Measurements from ENCODE around the gene ITGBL1.

Gene ITGBL1, protein sequence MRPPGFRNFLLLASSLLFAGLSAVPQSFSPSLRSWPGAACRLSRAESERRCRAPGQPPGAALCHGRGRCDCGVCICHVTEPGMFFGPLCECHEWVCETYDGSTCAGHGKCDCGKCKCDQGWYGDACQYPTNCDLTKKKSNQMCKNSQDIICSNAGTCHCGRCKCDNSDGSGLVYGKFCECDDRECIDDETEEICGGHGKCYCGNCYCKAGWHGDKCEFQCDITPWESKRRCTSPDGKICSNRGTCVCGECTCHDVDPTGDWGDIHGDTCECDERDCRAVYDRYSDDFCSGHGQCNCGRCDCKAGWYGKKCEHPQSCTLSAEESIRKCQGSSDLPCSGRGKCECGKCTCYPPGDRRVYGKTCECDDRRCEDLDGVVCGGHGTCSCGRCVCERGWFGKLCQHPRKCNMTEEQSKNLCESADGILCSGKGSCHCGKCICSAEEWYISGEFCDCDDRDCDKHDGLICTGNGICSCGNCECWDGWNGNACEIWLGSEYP

DNA sequence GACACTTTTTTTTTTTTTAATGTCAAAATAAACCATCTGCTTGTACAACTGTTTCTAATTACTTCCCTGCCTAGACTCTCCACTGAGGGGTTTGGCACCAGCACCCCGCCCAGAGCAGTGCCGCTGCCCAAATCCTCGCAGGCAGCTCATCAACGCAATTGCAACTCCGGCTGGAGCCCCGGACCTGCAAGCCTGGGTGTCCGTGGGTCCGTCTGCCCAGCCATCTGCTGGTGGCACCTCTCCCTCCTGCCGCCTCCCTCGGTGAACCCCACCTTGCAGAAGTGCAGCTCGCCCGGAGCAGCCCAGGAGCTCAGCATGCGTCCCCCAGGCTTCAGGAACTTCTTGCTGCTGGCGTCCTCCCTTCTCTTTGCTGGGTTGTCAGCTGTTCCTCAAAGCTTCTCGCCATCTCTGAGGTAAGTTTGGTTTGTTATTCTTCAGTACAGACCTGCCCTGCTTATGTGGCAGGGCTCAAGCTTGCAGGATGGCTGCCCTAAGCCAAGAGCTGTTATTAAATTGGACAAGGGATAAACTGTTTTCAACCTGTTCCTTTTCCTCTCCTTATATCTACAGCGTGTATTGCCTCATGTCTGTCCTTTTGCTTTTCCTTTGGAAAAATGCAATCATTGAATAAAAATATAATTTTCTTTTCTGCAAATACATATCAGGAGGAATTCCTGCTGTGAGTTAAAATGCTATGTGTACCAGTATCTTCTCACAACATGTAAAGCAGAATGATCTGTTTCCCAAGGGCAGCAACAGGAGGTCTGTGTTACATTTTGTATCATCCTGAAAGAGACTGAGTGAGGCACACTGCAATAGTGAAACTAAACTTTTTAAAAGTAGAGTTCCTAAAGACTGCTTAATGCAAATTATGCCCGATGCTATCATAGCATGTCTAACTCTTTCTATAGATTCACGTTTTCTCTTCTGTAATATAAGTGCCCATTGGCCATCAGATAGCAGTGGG lies at the start of gene ITGBL1:
Gene ITGBL1 (plus strand): TSS at position 157 of the 967 bp plus-strand sequence. CDS start 159 bp downstream, at position 316.
- DNase-seq: no peak

DNA sequence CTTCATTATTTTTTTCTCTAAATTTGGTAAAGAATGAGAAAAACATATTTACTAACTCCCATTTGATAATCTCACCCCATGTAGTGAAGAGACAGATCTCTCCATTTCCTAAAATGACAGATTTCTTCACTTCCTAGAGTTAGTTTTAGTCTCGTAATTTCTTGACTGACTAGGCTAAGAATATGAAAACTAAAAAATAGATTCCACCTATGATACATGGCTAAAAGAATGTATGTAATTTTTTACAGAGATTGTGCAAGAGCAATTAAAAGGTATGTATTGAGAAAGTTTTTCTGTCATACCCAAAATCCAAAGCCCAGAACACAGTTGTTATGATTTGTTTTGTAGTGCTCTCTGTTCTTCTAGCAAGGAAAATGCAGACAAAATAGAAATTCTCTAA lies 45.7 kb upstream of the ITGBL1 start:
- no peak for DNase-seq

DNA sequence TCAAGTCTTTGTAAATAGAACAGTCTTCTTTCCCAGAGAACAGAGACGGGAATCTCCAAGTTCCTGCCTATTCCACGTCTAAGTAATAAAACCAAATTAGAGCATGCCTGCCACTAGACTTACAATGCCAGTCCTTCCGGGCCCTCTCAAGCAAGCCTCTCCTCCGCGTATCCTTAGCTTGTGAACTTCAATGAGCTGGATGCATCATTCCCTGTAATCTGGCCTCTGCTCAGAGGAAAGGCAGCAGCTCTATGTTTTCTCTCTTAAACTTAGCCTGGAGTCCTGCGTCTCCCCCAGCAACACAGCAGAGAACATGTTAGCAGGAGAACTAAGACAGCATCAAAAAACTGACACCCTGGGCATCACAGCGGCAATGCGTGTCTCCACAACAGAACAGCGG lies 44.3 kb upstream of the ITGBL1 start:
- DNase-seq: no peak

DNA sequence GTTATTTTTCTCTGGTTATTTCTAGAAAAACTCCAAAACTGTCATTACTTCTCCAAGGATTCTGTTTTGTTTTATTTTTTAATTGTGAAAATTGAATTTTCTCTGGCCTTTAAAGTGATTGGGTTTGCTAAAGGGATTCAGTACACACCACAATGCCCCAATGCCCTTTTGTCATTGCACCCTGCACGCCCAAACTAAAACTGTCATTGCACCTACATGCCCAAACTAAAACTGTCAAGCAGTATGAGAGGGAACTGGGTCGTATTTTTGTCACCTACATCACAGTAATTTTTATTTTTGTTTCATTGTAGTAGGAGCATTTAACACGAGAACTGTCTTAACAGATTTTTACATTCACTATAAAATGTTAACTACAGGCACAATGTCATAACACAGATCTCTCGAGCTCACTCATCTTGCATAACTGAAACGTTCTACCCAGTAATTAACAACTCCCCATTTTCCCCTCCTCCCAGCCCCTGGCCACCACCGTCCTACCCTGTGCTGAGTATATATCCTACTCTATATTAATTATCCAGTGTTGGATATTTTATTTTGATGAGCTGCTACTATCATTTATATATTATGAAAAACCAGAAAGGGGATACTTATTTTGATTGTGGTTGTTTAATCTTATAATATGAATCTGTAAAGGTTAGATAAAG lies 43.4 kb upstream of the ITGBL1 start:
- no peak for DNase-seq

DNA sequence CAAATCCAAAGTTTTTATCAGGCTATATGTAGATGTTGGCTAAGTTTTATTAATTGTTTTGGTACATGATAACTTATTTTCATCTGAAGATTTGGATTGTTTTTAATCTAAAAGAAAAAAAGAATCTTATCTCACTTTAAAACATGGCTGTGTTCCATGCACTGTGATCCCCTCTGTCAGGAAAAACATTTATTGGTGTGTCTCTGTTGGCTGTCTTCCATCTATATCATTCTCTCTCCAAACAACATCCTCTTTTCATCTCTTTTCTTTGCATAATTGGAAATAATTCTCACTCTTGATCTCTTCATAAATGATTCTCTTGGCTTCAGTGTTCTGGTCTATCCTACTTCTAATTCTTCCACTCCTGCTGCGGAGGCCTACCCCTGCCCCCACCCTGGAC lies 40.4 kb upstream of the ITGBL1 start:
- no peak for DNase-seq

DNA sequence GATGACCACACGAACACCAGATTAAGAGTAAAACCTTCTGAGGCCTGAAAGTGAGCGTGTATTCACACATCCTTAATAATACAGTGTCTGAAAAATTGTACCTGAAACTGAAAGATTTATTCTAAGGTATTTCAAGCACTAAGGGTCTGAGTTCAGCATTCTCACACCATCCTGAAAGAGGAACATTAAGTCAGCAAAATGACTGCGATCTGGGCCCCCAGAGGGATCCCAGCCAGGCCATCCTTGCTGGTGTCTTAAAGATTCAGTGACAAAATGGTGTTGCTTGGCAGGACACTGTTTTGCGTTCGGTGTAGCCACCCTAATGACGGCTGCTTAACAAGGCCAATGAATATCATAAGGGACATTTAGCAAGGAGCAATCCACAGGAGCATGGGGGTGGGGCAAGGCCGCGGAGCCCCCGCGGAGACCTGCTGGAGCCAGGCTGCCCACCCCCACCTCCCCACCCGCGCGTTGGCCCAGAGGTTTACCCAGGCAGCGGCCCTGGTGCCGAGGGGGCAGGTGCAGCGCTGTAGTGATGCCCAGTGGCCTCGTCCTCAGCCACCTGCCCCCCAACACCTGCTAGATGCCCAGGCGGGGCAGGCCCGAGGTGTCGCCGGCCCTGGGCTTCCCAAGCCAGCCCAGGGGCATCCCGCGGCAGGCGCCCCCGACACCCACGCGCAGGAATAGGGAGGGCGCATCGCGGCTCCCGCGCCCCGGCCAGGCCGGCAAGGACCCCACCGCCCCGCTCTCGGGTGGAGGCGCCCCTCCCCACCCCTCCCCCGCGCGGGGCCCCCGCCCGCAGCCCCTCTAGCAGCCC lies 36.9 kb upstream of the ITGBL1 start:
- no peak for DNase-seq

DNA sequence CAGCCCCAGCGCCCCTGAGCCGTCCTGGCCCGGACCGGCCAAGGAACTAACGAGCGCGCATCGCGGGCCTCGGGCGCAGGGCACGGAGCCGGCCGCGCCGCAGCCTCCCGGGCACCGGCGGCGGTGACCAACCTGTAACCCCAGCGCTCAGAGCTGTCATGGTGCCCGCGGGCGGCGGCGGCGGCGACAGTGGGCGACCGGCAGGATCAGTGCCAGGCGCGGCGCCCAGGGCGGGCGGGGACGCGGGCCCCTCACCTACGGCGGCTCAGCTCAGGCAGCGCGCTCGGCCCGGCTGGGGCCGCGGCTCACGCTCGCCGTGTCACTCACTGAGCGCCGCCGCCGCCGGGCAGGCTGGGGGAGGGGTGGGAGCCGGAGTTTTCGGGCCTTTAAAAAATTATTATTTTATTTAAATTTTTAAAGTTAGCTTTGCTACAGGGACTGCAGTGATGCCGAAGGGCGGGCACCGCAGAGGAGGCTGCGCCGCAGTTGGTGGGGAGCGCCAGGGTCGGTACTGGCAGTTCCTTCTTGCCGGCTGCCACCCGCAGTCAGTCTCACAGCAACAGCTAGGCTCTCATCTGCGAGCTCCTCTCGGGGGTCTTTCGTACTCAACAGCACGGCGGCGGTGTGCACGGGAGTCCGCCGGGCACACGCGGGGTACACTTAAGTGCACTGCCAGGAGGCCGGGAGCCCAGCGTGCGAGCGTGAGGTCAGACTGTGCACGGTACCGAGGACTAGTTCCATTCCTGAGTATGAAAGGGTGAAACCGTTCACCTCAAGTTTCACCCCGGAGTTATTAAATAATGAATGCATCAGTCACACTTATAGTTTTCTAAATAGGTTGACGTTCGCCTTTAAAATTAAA lies 36.1 kb upstream of the ITGBL1 start, which contains the start of gene NALCN:
Gene NALCN (minus strand): TSS at position 328 of the 862 bp plus-strand sequence. CDS start 17,382 bp downstream, outside the sequence.
- no peak for DNase-seq

DNA sequence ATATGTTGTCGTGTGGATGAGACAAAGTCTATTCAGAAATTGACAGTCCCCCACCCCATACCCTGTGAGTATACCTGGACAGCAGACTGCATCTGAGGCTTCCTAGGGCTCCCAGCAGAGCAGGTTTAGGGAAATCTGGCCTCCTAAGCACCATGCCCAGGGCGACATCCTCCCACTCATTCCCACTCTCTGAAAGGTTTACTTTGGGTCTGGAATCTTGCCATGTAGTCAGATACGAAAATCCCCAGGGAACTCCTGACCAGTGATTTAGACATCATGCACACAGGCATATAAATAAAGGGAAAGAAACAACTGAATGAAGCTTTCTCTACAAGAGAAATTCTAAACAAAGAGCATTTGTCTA lies 35.5 kb upstream of the ITGBL1 start:
- DNase-seq: no peak

DNA sequence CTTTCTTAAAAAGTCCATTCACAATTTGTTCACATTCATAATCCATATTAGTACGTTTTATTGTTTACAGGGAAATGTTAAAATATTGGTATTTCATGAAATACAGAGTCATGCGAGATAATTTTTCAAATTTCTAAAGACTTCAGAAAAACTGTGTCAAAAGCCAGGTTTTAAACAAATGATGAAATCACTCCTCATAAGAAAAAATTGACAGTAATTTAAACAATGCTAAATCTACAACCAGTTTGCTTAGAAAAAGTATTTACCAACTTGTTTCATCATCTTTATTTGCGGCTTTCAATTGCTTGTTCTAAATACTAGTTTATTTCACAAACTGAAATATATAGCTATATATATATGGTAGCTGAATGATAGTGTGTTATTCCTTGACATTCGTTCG lies 35.0 kb upstream of the ITGBL1 start:
- no peak for DNase-seq

DNA sequence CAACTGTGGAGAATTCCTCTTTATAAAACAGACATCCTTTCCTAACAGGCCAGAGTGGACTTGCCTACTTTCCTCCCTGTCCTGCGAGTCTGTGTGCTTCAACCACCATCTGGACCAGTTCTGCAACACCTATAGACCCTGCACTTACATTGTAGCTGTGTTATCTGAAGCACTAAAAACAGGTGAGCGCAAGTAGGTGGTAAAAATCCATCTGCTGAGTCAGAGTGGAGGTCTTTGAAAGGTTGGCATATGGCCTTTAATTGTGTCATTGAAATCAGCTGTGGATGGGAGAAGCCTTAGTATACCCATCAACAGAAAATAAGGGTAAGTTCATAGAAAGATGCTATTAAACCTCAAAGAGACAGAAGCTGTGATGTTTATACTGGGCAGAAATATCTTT lies 28.6 kb upstream of the ITGBL1 start:
- no peak for DNase-seq

DNA sequence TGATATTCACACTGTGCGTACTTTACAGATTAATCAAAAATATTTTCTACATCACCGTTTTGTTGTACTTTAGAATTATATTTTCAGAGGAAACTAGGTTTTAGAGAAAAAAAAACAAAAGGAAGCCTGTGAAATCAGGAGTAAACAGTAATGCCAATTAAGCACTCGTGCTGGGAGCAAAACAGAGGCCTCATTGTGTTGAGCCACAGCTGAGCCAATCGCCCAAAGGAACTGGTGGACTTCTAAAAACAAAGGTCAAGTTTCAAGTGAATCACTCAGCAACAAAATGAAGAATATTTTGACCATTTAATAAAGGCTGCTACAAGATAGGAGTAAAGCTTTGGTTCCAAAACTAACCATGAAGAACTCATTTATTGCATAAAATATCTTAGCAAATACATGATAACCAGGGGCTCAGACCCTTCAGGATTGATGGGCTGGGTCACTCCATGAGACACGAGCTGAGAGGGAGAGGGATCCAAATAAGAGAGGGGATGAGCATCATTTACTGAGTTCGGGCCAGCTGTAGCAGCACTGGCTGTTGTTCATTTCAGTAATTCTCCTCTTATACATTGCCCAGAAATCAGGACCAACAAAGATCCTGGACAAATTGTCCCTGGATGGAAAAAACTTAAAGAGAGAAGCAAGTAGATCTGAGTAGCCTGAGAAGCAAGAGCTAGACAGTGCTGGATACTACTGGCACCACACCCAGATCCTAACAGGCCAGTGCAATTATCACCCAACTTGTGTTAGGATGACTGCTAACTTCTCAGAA lies 27.9 kb upstream of the ITGBL1 start:
- no peak for DNase-seq

DNA sequence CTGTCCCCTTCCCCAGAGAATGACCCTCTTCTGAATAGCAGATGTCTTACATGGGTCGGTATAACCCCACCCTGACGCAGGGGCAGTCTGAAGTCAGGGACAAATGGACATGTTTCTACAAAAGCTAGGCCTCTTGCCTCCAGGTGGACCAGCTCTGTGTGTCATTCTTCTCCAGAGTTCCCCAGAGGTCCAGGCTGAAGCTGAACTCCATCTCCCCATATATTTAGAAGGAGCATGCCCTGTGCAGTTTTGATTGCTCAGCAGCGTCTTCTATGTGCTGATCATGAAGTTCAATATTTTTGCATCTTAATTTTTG lies 27.4 kb upstream of the ITGBL1 start:
- no peak for DNase-seq

DNA sequence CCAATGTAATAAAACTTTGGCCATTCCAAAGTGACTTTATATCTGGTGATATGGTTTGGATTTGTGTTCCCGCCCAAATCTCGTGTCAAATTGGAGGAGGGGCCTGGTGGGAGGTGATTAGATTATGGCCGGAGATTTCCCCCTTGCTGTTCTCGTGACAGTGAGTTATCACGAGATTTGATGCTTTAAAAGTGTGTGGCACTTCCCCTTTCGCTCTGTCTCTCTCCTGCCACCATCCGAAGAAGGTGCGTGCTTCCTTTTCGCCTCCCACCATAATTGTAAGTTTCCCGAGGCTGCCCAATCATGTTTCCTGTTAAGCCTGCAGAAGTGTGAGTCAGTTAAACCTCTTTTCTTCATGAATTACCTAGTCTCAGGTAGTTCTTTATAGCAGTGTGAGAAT lies 26.9 kb upstream of the ITGBL1 start:
- no peak for DNase-seq

DNA sequence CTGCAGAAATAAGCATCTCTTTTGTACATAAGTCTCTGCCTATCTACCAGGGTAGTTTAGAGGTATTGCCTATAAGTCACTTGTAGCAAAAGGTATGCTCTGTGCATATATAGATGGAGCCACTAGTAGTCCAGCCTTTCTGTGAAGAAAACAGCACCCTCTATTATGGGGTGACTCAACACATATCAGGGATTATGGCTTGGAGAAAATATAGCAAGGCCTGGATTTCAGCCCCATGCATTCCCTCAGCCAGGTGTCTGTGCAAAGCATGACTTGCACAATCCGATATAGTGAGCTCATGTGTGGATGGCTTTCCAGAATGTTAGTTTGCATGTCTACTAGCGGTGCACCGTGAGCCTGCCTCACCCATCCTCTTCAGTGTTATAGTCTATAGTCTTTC lies 22.7 kb upstream of the ITGBL1 start:
- no peak for DNase-seq

DNA sequence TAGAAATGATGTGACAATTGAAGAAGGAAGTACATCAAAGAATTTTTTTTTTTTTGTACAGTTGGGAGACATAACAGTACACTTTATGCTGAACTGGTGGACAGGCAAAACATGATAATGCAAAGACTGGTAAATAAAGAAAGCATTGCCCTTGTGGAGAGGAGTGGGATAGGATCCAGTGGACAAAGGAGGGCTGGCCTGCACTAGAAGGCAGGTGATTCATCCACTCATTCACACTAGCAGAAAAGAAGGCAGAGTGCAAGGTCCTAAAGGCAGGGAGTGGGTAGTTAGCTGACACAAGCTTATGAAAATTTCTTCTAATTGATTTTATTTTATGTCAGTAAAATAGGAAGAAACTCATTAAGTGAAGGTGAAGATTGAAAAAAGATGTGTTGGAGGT lies 18.6 kb upstream of the ITGBL1 start:
- no peak for DNase-seq

DNA sequence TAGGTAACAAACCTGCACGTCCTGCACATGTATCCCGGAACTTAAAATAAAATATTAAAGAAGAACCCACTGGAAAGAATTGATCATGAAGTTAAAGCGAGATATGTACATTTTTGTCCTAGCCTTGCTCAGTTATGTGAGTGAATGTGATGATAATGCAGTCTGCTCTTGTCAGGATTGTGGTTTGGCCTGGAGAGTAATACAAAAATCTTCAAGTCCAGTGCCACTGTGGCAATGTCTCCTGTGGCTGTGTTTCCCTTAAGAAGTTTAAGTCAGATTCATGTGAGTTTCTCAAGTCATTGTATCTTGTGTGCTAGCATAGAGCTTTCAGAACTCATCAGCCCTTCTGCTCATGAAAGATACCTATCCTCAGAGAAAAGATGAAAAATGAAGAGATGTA lies 18.0 kb upstream of the ITGBL1 start:
- DNase-seq: no peak

DNA sequence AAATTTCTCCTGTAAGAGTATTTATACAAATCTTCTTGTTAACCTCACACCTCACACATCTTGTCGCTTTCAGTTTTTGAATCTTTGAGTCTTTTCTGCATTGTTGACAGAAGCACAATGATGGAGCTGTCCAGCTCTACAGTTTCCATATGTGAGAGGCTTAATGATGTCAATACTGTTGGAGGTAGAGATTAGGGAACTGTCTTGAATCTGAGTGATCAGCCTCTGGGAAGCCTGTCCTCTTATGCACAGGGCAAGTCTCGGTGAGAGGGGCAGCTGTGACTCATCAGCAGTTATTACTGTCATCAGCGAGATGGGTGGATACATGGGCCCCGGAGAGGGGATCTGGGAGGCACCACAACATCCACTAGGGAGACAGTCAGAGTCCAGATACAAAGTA lies 4.6 kb upstream of the ITGBL1 start:
- DNase-seq: no peak

DNA sequence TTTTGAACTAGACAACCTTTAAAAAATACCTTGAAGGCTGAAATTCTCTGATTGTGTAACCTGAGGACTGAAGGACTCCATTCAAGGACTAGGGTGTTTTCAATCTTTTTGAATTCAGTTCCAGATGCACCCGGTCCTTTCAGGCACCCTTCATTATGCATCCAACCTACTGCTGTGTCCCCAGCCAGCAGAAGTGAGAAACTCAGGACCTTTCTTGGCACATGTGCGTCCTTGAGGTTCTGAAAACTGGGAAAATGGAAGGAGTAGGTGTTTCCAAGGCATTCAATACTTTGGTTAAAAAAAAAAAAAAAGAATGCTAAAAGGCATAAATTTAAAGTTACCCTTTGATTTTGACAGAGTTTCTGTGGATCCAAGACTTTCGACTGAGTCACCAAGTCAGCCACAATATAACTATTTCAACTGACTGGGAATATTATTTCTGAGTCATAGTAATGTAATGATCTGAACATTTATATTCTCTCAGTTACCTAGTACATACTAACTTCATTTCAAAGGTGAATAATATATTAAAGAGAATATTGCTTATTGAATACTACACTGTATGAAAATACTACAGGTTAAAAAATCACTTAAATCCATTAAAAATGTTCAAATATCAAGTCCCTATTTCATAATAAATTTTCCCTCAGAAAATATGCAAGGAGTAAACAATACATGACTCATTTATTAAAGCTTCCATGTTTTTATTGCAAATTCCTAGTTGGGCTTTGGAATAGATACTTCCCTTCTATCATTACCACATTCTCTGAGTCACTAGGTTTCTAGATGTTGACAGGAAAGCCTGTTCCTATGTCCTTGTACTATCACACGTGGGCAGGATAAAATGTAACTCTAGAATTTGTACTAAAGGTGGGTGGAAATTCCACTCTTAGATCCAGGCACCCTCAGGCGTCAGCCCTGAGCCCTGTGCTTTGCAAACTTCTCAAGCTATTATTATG lies 2.4 kb upstream of the ITGBL1 start:
- no peak for DNase-seq

DNA sequence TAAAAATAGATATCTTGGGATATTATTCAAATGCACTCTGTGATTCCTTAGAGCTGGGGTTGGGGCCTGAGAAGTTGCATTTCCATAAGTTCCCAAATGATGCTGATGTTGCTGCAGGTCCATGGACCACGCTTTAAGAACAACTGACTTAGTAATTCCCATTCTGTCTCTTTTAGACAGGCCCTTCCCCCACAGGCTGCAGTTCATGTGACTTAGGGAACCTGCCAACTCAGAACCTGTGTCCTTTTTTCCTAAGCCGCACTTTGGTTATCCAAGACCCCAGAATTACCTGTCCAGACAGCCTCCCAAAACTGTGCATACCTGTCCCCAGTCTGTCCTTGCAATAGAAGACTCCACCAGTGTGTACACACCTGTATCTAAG lies 1.7 kb upstream of the ITGBL1 start:
- DNase-seq: no peak

All from CD4-positive, alpha-beta T cell treated with Interferon gamma for 1 hour (primary cell).